Activated T-helper 1 cell treated with anti-CD3 and anti-CD28 coated beads, Interleukin-12 subunit alpha, Interleukin-12 subunit beta, Interleukin-2, Interleukin-4 antibody, amounts not matched to agents 30 ng/mL and 10 ng/mL and 1 ng/mL, durations not matched to agents 14 hours and 24 hours and 36 hours (primary cell): ENCODE results near the gene C1orf122. TPM values are rescaled to one million over a fixed set of nuclear protein-coding genes. Genes with fewer than 3 reads are reported as not detected.

ENCODE experiments used
- DNase-seq: peaks from one replicate; pipeline ENCODE4 v3.0.0; 2021; ENCODE audit warnings: low spot score
- H3K27ac Mint-ChIP-seq: one replicate; pipeline ENCODE4 v1.8.0; 2021; ENCODE audit warnings: mild to moderate bottlenecking, mixed read lengths
- H3K27me3 Mint-ChIP-seq: one replicate; pipeline ENCODE4 v1.8.0; 2022; ENCODE audit warnings: mild to moderate bottlenecking, moderate library complexity, mixed read lengths; ENCODE audit not compliant: insufficient read depth
- H3K36me3 Mint-ChIP-seq: one replicate; pipeline ENCODE4 v1.8.0; 2021; ENCODE audit warnings: low read depth, mixed read lengths
- H3K4me1 Mint-ChIP-seq: one replicate; pipeline ENCODE4 v1.8.0; 2021; ENCODE audit warnings: low read depth, mixed read lengths
- H3K4me3 Mint-ChIP-seq: one replicate; pipeline ENCODE4 v1.8.0; 2021; ENCODE audit warnings: mild to moderate bottlenecking, moderate library complexity, mixed read lengths
- H3K9me3 Mint-ChIP-seq: one replicate; pipeline ENCODE4 v1.8.0; 2021; ENCODE audit warnings: mixed read lengths
- intact Hi-C: fragments of 100-400 bp; cut with micrococcal nuclease; formaldehyde crosslinking; loops from one replicate; pipeline ENCODE4 v1.15.1; 2024
- total RNA-seq: library from RNA; stranded (reverse); gene quantifications from 2 replicates; pipeline ENCODE4 v1.2.3, GENCODE V29; 2022

The C1orf122 gene
- total RNA-seq, 1 donor from 2014 or later = 30.7 TPM

- Mint-ChIP-seq H3K4me1 (peaks cover 41% of the 10 kb centered on the region), H3K9me3 (no peaks in the 10 kb centered on the region), H3K27me3 (no peaks in the 10 kb centered on the region), H3K27ac (no peak overlapping the region), H3K36me3 (peaks cover 26% of the 10 kb centered on the region), H3K4me3 (no peak overlapping the region)
- intact Hi-C loops = no loop called here
- no peak for DNase-seq
Measured at GRCh38 chr1:37854406-37854805, 46.8 kb downstream of the C1orf122 start.

Other genes starting within 250 kb of the C1orf122 start
- gene GNL2, start 211.9 kb upstream of the C1orf122 start, total RNA-seq = 108 and 113 TPM in 2 replicates
- not detected in 2 replicates for gene RSPO1, start 172.9 kb upstream of the C1orf122 start, total RNA-seq
- 33.5 and 37.2 TPM in 2 replicates for gene CDCA8, start 115.3 kb upstream of the C1orf122 start, total RNA-seq
- gene EPHA10, start 42.7 kb upstream of the C1orf122 start, total RNA-seq = 0.05 and 0.27 TPM in 2 replicates
- gene MANEAL, start 13.9 kb upstream of the C1orf122 start, total RNA-seq = 3.6 and 4.0 TPM in 2 replicates
- gene YRDC, start 418 bp downstream of the C1orf122 start, total RNA-seq = 73.9 and 77.6 TPM in 2 replicates
- 31.7 and 35.3 TPM in 2 replicates for gene MTF1, start 51.8 kb downstream of the C1orf122 start, total RNA-seq
- gene INPP5B, start 139.3 kb downstream of the C1orf122 start, total RNA-seq = 23.6 and 27.2 TPM in 2 replicates
- gene SF3A3, start 182.2 kb downstream of the C1orf122 start, total RNA-seq = 136 and 138 TPM in 2 replicates
- 32.5 and 35.7 TPM in 2 replicates for gene FHL3, start 197.7 kb downstream of the C1orf122 start, total RNA-seq
- gene UTP11, start 204.9 kb downstream of the C1orf122 start, total RNA-seq = 106 and 108 TPM in 2 replicates
- gene POU3F1, start 239.0 kb downstream of the C1orf122 start, total RNA-seq = 1.5 and 1.8 TPM in 2 replicates